ENCODE results near the gene SETD4.

DNA sequence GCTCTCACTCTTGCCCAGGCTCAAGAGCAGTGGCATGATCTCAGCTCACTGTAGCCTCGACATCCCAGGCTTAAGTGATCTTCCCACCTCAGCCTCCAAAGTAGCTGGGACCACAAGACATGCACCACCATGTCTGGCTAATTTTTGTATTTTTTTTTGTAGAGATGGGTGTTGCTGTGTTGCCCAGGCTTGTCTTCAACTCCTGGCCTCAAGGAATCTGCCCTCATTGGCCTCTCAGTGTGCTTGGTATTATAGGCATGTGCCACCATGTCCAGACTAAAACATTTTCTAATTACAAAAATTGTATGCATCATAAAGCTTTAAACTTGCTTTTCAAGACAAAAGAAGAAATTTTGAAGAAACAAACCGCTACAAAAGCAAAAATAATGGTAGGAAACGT is 29.6 kb upstream of the SETD4 start:
- no peak for TF ChIP-seq EZH2 (IDR thresholded peaks at IDR 0.05; ENCODE audit: borderline replicate concordance, low read length)
- TF ChIP-seq, protein P1, sequence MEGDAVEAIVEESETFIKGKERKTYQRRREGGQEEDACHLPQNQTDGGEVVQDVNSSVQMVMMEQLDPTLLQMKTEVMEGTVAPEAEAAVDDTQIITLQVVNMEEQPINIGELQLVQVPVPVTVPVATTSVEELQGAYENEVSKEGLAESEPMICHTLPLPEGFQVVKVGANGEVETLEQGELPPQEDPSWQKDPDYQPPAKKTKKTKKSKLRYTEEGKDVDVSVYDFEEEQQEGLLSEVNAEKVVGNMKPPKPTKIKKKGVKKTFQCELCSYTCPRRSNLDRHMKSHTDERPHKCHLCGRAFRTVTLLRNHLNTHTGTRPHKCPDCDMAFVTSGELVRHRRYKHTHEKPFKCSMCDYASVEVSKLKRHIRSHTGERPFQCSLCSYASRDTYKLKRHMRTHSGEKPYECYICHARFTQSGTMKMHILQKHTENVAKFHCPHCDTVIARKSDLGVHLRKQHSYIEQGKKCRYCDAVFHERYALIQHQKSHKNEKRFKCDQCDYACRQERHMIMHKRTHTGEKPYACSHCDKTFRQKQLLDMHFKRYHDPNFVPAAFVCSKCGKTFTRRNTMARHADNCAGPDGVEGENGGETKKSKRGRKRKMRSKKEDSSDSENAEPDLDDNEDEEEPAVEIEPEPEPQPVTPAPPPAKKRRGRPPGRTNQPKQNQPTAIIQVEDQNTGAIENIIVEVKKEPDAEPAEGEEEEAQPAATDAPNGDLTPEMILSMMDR (conservative IDR thresholded peaks at IDR 0.05 in 1 of 2, IDR thresholded peaks at IDR 0.05 in 1 of 2; ENCODE audit: extremely low read depth in 1 of 2, insufficient read depth in 1 of 2, low read depth in 1 of 2, low read length in 2 of 2), result no peak
